Fibroblast of lung (primary cell): ENCODE results near the gene PLAC1. TPM values are rescaled to one million over a fixed set of nuclear protein-coding genes. Genes with fewer than 3 reads are reported as not detected.
A peak's percentile ranks its signal among the peaks of the same experiment; 100 is the strongest.

Experiments
- DNase-seq, 2 donors: peaks; one replicate each; pipeline versions ENCODE4 v3.0.0 to v3.0.0-alpha.2; 2010; ENCODE audit warnings: low read depth in 2 of 2
- H2AFZ ChIP-seq: 2 replicates; pipeline ENCODE4 v1.5.1; 2012; ENCODE audit warnings: low read length, control low read depth, inconsistent platforms
- H3K27ac ChIP-seq: 2 replicates; pipeline ENCODE4 v1.5.1; 2011; ENCODE audit warnings: low read length, control low read depth; ENCODE audit not compliant: insufficient read depth
- H3K27me3 ChIP-seq: 2 replicates; pipeline ENCODE4 v1.5.1; 2011; ENCODE audit warnings: mild to moderate bottlenecking, low read length; ENCODE audit not compliant: control insufficient read depth, insufficient read depth
- H3K36me3 ChIP-seq: 2 replicates; pipeline ENCODE4 v1.5.1; 2011; ENCODE audit warnings: low read length; ENCODE audit not compliant: control insufficient read depth, insufficient read depth
- H3K4me1 ChIP-seq: 2 replicates; pipeline ENCODE4 v1.5.1; 2011; ENCODE audit warnings: low read length; ENCODE audit not compliant: control insufficient read depth, insufficient read depth; ENCODE audit errors: extremely low read depth
- H3K4me2 ChIP-seq: 2 replicates; pipeline ENCODE4 v1.5.1; 2011; ENCODE audit warnings: low read length, control low read depth; ENCODE audit not compliant: insufficient read depth; ENCODE audit errors: extremely low read depth
- H3K4me3 ChIP-seq, 4 experiments: fragments of 200-600 bp in 1 of 4; sonication (generic) in 1 of 4; replicated peaks in 1 of 4; 2 replicates each; pipeline ENCODE4 v1.5.1; 2011 to 2016; ENCODE audit warnings: low read length in 4 of 4, low read depth in 3 of 4, mild to moderate bottlenecking in 3 of 4, control low read depth in 2 of 4, inconsistent platforms in 1 of 4, mixed read lengths in 1 of 4; ENCODE audit not compliant: insufficient read depth in 1 of 4; ENCODE audit errors: control extremely low read depth in 1 of 4
- H3K79me2 ChIP-seq: 2 replicates; pipeline ENCODE4 v1.5.1; 2012; ENCODE audit warnings: mild to moderate bottlenecking, low read length, inconsistent platforms; ENCODE audit not compliant: control insufficient read depth, insufficient read depth
- H3K9ac ChIP-seq: 2 replicates; pipeline ENCODE4 v1.5.1; 2011; ENCODE audit warnings: mild to moderate bottlenecking, low read length, control low read depth; ENCODE audit not compliant: insufficient read depth
- H3K9me3 ChIP-seq: 2 replicates; pipeline ENCODE4 v1.5.1; 2012; ENCODE audit warnings: low read depth, low read length; ENCODE audit not compliant: control insufficient read depth, insufficient read depth
- H4K20me1 ChIP-seq: 2 replicates; pipeline ENCODE4 v1.5.1; 2011; ENCODE audit warnings: low read length; ENCODE audit not compliant: control insufficient read depth, insufficient read depth; ENCODE audit errors: extremely low read depth
- EZH2 ChIP-seq: IDR thresholded peaks from 2 replicates; pipeline ENCODE4 v1.5.1; 2012; ENCODE audit warnings: low read length, control low read depth, mild to moderate bottlenecking; ENCODE audit errors: missing control alignments
- polyA plus RNA-seq, 2 donors: library from polyadenylated mRNA; depleted of rRNA in 1 of 2; stranded (reverse) in 1 of 2; unstranded in 1 of 2; fragments of >200 nt; gene quantifications; 2 replicates each; pipeline ENCODE4 v1.2.1, GENCODE V29; 2011 to 2012; ENCODE audit warnings: missing spikeins in 1 of 2
- total RNA-seq: library from RNA; depleted of rRNA; stranded (reverse); fragments of >200 nt; gene quantifications from 2 replicates; pipeline ENCODE4 v1.2.1, GENCODE V29; 2014
- TF ChIP-seq, protein P1 (sequence below), 2 donors: IDR thresholded peaks in 1 of 2; conservative IDR thresholded peaks in 1 of 2; 1 replicate in 1 of 2; 2 replicates in 1 of 2; pipeline ENCODE4 v1.5.1; 2011 to 2012; ENCODE audit warnings: low read length in 2 of 2, control low read depth in 1 of 2, inconsistent platforms in 1 of 2, low read depth in 1 of 2, mild to moderate bottlenecking in 1 of 2

The PLAC1 gene
- total and polyA plus RNA-seq, 2 donors (not counting 1 experiment from before 2014, with no cell fraction given): 0.17 to 0.22 TPM

DNA sequence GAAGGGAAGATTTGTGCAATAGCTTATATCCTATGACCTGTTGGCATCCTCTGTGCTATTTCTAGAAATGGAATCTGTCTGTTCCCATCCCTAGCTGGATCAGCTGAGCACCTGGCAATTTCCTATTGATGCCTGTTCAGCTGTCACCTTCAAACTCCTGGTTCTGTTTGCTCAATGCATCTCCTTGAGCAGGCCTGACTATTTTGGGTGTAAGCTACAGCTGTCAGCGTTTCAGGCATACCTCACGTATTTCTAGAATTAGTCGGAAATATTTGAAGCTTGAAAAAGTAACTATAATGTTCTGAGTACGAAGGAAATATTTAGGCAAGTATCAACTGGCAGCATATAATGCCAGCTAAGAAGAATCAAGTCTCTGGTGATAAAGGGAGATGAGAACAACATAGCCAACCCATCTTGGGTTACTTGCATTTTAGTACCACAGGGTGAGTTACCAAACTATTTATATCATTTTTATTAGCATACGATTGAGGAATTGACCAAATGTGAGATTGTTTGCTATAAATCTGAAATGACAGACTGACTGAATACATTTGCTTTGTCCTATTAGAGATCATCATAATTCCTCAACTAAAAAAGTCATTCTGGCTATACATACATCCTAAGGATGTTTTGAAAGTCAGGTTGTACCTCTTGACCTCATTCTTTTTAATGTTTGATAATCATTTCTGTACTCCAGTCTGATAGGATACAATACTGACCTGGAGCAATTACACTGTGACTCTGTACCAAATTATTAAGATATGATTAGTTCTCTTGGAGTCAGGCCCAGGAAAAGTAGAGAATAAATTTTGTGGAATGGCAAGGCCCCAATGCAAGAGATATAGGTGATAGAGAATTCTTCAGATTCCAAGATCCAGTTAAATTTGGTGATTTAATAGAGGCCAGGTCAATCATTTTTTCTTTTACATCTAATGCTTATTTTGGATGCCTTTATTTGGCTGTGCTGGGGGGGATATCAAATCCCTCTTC is 36.4 kb upstream of the PLAC1 start:
- H3K27me3 ChIP-seq: no peaks in the 10 kb centered on the region
- H3K79me2 ChIP-seq: no peaks in the 10 kb centered on the region
- H4K20me1 ChIP-seq: no peaks in the 10 kb centered on the region
- H3K4me1 ChIP-seq: peaks cover 4% of the 10 kb centered on the region
- no peaks in the 10 kb centered on the region for H3K36me3 ChIP-seq
- DNase-seq: peak in 1 of 2 donors; percentile 13
- H3K27ac ChIP-seq: no peak overlapping the region
- H3K4me3 ChIP-seq: no peak overlapping the region
- TF ChIP-seq, protein P1, sequence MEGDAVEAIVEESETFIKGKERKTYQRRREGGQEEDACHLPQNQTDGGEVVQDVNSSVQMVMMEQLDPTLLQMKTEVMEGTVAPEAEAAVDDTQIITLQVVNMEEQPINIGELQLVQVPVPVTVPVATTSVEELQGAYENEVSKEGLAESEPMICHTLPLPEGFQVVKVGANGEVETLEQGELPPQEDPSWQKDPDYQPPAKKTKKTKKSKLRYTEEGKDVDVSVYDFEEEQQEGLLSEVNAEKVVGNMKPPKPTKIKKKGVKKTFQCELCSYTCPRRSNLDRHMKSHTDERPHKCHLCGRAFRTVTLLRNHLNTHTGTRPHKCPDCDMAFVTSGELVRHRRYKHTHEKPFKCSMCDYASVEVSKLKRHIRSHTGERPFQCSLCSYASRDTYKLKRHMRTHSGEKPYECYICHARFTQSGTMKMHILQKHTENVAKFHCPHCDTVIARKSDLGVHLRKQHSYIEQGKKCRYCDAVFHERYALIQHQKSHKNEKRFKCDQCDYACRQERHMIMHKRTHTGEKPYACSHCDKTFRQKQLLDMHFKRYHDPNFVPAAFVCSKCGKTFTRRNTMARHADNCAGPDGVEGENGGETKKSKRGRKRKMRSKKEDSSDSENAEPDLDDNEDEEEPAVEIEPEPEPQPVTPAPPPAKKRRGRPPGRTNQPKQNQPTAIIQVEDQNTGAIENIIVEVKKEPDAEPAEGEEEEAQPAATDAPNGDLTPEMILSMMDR (conservative IDR thresholded peaks at IDR 0.05 in 1 of 2, IDR thresholded peaks at IDR 0.05 in 1 of 2; ENCODE audit: low read depth in 1 of 2, low read length in 2 of 2): no peak
- no peak for TF ChIP-seq EZH2
- no peak overlapping the region for H3K4me2 ChIP-seq
- H2AFZ ChIP-seq: no peak overlapping the region
- no peak overlapping the region for H3K9ac ChIP-seq
- H3K9me3 ChIP-seq: no peaks in the 10 kb centered on the region

DNA sequence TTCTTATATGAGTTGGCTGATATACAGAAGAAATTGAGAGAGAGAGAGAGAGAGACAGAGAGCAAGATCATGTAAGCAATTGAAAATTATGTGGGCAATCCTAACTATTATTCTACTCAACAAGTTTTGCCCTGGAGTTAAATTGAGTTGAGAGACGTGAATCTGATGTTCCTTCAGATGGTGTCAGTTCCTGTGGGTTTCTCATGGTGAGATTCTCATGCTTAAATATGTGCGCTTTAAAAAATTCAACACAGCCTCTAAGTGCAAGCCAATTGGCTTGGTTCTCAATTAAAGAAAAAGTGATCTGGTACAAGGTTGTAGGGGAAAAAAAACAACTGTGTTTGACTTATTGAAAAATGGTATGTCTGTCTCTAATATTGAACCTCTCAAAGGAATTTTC is 35.4 kb upstream of the PLAC1 start:
- no peak overlapping the region for H3K4me3 ChIP-seq

DNA sequence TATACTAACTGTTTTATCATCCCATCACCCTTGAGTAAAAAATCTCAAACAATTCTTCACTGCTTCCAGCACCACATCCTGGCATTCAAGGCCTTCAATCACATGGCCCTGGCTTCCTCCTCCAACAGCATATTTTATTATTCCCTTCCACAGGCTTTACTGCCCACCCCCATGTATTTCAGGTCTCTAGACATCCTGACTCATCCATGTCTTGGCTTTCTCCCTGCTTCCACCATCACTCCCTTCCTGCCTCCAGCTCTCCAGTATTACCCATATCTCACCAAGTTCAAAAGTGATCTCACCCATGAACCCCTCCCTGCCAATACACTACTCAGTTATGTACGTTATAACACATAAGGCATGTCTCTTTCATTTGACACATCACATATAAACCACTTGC is 34.7 kb upstream of the PLAC1 start:
- no peak overlapping the region for H3K4me3 ChIP-seq
- no peak for TF ChIP-seq EZH2
- TF ChIP-seq, protein P1 (conservative IDR thresholded peaks at IDR 0.05 in 1 of 2, IDR thresholded peaks at IDR 0.05 in 1 of 2; ENCODE audit: low read depth in 1 of 2, low read length in 2 of 2): no peak
- no peaks in the 10 kb centered on the region for H3K79me2 ChIP-seq
- H3K9me3 ChIP-seq: no peaks in the 10 kb centered on the region
- no peak overlapping the region for H3K9ac ChIP-seq
- peak; percentile 38 to 86 for DNase-seq
- H2AFZ ChIP-seq: no peak overlapping the region
- H3K36me3 ChIP-seq: no peaks in the 10 kb centered on the region
- H3K27ac ChIP-seq: no peak overlapping the region
- H3K4me1 ChIP-seq: peaks cover 4% of the 10 kb centered on the region
- no peak overlapping the region for H3K4me2 ChIP-seq
- no peaks in the 10 kb centered on the region for H3K27me3 ChIP-seq
- no peaks in the 10 kb centered on the region for H4K20me1 ChIP-seq

More for the DNA sequence above, 35.4 kb upstream of the PLAC1 start:
- Histone ChIP-seq H3K4me2 (no peak overlapping the region), H3K79me2 (no peaks in the 10 kb centered on the region), H3K4me1 (peaks cover 4% of the 10 kb centered on the region), H3K9me3 (no peaks in the 10 kb centered on the region), H3K9ac (no peak overlapping the region), H2AFZ (no peak overlapping the region), H3K36me3 (no peaks in the 10 kb centered on the region), H3K27me3 (no peaks in the 10 kb centered on the region), H3K27ac (no peak overlapping the region), H4K20me1 (no peaks in the 10 kb centered on the region)
- no peak for DNase-seq
- TF ChIP-seq, protein P1 (conservative IDR thresholded peaks at IDR 0.05 in 1 of 2, IDR thresholded peaks at IDR 0.05 in 1 of 2; ENCODE audit: low read depth in 1 of 2, low read length in 2 of 2): no peak
- TF ChIP-seq EZH2: no peak
